MV-4-11 (cell line): ENCODE results near the gene CCR5AS.
A peak's percentile ranks its signal among the peaks of the same experiment; 100 is the strongest.
"Not testable (repeated sequence)": the region's sequence is repeated elsewhere in the genome, so short reads cannot be mapped to it uniquely, and the experiment has no call there.

ENCODE experiments used
- DNase-seq: peaks from one replicate; lab custom pipeline; 2025; lab: John Stamatoyannopoulos, UW

CCR5AS gene

DNA sequence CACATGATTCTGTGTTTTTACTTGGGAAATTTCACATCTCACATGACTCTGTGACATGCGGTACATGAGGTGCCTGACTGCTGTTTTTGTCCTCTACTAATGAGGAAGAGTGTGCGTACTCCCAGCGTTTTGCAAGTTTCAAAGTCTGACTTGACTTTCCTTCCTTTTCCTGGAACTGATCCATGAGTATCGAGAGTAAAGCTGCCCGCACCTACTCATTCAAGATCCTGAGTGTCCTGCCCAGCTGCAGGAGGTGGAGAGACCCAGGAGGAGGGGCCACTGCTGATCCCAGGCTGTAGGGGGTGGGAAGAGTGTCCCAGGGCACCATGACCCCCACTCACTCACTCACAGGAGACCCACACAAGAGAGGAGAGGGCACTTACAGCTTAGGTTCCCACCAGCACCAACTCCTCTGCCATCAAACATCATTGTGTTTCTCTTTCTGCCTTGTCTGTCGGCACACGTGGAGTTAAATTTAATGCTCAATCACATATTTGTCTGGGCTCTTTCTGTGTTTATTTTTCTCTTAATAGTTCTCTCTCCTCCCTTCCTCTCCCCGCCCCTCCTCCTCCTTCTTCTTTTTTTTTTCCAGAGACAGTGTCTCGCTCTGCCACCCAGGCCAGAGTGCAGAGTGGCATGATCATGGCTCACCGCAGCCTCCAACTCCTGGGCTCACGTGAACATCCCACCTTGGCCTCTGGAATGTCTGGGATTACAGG is 1.4 kb downstream of the CCR5AS start:
- no peak for DNase-seq

DNA sequence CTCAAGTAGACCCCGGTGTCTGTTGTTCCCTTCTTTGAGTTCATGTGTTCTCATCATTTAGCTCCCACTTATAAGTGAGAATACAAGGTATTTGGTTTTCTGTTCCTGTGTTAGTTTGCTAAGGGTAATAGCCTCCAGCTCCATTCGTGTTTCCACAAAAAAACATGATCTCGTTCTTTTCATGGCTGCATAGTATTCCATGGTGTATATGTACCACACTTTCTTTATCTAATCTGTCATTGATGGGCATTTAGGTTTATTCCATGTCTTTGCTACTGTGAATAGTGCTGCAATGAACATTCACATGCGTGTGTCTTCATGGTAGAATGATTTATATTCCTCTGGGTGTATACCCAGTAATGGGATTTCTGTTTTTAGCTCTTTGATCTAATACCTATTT is 4.0 kb downstream of the CCR5AS start:
- DNase-seq = not testable (repeated sequence)

DNA sequence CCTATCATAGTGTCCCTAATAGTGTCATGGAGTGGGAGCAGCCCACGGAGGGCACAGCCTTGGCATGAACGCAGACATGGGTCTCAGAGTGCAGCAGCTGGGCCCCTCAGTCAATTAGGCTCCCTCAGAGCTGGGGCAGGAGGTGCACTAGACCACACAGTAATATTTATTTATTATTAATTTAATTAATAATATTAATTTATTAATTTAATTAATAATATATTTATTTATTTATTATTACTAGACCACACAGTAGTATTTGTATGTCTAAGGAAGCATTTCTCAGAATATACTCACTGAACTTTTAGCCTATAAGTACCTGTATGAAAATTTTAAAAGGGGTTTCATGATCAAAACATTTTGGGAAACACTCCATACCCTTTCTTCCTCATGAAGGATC is 5.3 kb downstream of the CCR5AS start:
- no peak for DNase-seq

DNA sequence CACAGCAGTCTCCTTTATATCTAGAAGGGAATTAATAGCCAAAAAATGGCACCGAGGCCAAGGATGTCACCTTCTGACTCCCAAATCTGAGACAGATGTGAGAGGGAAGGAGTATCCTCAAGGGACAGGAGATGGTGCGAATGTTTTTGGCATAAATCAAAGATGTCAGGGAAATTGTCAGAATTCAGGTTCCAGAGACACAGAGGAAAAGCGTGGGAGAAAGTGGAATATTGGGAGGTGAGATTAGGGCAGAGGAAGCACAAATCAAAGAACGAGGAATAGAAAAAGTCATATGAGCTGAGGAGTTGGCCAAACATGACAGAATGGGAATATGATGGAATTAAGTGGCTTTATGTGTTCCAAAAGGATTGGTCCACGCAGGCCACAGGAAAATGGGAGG is 6.0 kb downstream of the CCR5AS start:
- no peak for DNase-seq

DNA sequence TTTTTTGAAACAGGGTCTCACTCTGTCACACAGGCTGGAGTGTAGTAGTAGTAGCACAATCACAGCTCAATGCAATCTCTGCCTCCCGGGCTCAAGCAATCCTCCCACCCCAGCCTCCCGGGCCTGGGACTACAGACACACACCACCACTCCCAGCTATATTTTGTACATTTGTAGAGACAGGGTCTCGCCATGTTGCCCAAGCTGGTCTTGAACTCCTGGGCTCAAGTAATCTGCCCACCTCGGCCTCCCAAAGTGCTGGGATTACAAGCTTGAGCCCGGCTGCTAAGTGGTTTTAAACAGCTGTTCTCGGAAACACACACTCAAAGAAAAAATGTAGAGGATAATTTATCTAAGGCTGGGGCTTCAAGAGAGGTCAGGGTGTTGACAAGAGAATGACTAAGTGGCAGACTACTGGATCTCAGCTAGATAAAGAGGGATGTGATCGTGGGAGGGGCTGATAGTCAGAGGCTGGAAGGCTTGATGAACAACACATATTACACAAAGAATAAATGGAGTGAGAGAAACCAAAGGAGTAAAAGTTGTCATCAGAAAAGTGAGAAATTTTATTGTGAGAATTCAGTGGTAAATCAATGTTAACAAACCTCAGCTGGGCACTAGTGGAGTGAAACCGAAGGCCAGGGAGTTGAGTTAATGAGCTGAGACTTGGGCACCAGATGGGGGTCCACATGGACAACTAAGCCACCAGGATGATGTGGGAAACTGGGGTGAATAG is 6.7 kb downstream of the CCR5AS start:
- DNase-seq = no peak

DNA sequence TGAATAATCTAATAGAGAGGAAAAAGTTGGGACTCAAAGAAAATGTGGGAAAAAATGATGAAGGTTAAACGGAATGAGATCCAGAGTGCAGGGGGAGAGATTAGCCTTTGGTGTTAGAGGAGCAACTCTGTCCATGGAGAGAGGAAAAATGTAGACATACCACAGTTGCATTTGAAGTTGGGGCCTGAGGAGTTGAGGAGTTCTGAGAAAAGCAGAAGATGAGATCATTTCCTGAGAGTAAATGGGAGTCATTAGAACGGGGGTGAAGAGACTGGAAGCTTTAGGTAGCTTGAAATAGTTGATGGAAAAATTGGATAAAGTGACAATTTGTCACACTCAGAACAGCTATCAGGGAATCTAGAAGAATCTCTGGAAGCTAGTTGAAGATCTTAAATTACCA is 7.3 kb downstream of the CCR5AS start:
- peak; percentile 23 for DNase-seq

DNA sequence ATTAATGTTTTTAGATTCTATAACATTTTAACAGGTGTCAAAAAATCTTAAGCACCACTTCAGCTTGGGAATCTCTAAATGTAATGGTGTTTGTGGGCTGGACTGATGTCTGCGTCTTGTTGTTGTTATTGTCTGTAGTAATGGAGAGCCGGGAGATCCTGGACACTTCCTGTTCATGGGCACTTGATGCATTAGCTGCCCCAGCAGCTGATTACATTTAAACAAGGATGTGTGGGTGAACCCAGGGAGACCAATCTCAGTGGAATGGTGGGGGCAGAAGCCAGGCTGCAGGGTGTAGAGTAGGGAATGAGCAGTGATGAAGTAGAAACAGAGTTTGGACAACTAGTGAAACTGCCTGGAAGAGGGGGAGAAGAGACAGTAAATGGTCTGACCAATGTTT is 7.8 kb downstream of the CCR5AS start:
- no peak for DNase-seq

DNA sequence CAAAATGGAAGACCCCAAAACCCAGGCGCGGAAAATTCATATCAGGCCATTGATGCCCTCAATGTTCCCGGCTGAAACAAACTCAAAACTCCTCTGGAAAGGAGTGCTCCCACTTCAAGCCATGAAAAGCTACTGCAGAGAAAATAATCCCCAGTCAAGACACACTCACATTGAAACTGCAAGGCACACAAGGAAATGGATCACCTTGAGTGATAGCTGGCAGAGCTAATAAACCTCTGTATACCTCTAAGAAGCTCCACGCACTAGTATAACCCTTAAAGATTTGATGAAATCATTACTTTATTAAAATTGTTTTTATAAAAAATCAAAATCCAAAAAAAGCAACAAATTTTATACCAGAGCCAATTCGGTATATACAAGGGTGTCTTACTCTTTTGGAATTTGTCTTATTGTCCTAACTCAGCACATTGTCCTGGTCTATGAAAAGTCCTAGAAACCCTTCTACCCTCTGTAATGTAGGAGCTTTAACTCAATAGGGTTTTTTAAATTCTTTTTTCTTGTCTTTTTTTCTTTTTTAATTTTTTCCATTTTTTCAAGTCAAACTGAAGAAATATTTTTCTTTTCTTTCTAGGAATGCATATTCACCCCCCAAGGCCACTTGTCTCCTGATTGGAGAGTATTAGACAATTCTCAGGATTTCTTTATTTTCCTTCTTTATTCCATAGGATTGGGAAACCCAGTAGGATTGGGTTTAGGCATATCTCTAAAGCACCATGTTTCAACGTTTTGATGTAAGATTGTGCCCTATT is 8.5 kb downstream of the CCR5AS start:
- no peak for DNase-seq

DNA sequence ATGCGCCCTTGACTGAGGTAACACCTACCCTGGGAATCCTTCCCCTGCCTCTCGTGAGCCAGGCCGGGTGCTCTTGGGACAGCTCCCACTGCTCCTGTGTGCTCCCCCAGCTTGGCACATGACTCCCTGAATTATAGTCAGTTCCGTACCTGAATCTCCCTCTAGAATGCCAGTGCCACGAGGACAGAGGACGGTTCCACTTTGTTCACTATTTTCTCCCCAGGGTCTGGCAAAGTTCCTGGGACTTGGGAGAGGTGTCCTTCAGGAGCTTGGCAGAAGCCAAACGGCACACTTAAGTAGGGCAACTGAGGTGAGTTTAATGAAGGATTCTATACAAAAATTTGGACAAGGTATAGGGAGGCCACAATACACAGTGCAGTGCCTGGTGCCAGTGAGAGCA is 9.8 kb downstream of the CCR5AS start:
- DNase-seq = no peak

DNA sequence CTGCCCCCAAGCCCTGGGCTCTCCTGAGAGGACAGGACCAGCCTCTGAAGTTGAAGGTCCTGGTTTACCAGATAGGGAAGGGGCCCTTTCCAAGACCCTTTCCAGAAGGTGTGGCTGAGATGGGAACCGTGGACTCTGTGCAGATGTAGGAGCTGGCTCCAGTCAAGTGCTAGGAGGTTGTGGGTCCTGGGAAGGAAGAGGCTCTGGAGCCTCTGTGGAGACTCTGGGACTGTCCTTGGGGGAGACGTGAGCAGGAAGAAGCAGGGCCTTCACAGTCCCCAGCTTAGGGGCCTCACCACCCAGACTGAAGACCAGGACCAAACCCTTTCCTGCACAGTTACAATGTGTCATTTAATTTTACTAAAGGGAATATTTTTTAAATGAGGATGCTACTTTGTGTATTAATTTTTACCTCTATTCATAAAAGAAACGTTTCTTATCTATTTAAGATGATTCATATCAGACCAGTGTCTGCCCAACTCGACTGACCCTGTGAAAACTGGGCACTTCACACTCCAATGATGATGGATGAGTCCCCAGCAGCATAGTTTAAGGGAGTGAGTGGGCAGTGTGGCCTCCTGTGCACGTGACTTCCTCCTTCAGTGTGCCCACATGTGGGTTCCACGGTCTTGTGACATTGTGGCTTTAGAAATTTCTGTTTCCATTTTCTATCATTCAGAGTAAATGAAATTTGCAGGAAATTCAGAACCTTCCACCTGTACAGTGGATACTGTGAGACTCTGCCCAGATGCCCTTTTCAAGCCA is 10.9 kb downstream of the CCR5AS start:
- peak; percentile 84 for DNase-seq

DNA sequence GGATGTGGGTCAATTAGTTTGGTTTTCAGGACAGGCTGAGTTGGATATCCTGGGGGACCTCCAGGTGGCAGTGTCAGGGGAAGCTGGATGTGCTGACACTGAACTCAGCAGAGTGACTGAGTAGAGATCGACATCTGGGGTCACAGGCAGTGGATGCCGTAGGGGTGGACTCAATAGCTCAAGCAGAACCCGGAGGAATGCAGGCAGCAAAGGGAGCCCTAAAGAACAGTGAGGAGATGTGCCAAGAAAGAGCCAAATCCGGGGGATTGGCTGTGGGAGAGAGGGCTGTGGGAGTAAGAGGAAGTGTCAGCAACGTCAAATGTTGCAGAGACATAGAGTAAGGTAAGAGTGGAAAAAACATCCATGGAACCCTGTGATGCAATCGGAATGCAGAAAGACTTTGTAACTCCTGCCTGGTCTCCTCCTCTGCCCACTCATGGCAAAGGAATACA is 11.6 kb downstream of the CCR5AS start:
- peak; percentile 70 for DNase-seq

DNA sequence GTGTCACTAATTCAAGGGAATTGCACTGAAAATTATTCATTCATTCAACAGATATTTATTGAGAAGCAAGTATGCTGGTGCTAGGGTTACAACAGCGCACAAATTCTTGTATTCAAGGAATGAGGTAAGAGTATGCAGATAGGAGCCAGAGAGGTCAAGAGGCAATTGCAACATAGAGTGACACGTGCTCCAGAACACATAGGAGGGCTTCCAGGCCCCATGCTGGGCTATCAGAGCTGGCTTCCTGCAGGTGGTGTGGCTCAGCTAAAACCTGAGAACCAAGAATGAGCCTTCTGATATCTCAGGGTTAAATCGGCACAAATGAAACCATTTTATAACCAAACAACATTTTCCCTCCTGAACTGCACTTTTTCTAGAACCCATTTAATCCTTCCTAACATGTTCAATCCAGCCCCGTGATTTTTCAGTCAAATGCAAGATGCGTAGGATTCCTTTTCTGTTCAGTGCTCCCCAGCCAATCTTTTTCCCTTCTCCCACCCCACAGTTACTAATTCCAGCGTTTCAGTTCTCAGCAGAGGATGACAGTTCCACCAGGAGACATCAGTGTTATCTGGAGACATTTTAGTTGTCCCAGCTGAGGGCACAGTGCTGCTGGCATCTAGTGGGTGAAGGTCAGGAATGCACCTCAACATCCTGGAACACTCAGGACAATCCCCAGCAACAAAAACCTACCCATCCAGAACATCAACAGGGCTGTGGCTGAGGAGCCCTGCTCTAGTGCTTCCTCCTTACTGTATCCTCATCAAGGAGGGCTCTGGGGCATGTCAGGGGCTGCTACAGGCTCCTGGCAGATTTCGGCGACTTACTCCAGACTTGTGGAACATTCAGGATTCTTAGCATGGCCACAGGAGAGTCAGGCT is 13.1 kb downstream of the CCR5AS start:
- peak; percentile 85 for DNase-seq

DNA sequence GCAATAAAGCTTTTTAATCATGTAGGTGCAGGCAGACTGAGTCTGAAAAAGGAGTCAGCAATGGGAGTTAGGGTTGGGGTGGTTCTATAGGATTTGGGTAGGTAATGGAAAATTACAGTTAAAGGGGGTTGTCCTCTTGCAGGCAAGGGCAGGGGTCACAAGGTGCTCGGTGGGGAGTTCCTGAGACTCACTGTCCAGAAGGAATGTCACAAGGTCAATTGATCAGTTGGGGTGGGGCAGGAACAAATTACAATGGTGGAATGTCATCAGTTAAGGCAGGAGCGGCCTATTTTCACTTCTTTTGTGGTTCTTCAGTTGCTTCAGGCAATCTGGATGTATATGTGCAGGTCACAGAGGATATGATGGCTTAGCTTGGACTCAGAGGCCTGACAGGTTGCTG is 13.9 kb downstream of the CCR5AS start:
- no peak for DNase-seq

DNA sequence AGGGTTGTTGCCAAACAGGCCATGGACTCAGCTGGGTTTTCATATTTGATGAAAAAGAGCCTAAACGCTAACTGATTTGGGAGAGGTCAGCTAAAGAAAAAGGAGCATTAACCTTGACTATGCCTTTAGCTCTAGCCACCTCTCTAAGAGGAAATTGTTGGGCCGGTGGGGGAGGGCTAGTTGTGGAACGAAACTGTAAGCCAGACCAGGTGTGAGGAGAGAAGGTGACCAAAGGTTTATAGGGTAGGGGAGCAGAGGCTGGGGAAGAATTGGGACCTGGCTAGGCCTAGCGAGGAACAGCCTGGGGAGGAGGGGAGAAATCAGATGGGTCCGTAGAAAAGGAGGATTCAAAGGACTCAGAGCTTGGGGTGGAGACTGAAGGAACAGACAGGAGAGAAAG is 15.3 kb downstream of the CCR5AS start:
- not testable (repeated sequence) for DNase-seq

DNA sequence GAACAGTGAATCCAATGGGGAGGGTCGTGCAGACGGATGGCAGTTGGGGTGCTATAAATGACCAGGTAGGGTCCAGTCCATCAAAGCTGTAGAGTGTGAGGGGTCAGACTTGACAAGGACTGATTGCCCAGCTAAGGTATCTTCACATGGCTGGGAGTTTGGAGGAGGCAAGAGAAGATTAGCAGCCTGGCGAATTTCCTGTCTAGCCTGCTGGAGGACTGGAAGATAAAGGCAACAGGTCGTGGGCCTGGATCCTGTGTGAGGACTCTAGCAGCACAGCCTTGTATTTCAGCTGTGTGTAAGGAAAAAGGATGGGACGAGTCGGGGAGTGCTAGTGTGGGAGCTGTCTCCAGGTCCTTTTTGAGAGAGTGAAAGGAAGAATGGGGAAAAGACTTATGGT is 17.6 kb downstream of the CCR5AS start:
- DNase-seq = no peak

DNA sequence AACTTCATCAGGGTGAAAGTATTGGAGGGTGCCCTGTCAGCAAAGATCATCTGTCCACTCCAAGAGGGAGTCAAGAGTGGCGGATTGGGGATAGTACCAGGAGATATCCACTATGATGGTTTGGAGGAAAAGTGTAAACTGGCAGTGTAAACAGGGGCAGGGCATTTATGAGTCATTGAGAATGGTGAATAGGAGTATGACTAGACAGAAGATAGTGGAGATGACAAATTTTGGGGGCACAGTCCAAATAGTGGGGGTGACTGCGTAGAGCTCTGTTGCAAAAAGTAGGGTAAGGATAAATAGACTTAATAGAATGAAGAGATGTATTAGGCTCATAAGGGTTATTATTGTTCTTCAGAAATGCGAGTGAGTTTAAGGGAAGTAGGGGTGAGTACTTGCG is 18.0 kb downstream of the CCR5AS start:
- not testable (repeated sequence) for DNase-seq

DNA sequence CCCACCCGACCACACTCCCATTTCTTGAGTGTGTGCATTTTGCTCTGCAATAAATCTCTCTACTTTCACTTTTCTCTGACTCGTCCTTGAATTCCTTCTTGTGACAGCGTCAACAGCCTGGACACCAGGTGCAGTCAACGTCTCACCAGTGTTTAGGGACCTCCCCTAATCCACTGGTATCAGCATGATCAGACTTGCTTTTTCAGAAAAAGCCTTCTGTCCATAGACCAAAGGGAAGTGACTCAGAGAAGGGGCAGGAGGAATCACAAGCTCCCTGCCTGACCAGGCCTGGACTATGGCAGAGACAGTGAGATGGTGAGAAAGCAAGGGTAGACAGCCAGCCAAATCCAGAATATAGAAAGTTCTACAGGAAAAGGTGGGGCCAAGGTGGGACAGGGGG is 20.7 kb downstream of the CCR5AS start:
- DNase-seq = peak; percentile 74

DNA sequence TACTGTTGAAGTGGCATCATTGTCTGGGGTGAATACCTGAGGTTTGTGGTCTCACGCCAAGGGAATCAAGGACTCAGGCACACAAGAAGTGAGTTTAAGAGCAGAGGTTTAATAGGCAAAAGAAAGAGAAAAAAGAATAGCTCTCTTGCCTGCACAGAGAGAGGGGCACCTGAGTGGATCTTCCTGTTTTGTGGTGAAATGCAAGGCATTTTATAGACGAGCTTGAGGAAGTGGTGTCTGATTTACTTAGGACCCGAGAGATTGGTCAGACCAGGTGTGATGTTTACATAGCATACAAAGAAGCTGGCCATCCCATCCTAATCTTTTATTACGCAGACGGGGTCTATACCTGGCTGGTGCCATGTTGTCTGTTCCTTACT is 22.9 kb downstream of the CCR5AS start:
- DNase-seq = peak; percentile 28

DNA sequence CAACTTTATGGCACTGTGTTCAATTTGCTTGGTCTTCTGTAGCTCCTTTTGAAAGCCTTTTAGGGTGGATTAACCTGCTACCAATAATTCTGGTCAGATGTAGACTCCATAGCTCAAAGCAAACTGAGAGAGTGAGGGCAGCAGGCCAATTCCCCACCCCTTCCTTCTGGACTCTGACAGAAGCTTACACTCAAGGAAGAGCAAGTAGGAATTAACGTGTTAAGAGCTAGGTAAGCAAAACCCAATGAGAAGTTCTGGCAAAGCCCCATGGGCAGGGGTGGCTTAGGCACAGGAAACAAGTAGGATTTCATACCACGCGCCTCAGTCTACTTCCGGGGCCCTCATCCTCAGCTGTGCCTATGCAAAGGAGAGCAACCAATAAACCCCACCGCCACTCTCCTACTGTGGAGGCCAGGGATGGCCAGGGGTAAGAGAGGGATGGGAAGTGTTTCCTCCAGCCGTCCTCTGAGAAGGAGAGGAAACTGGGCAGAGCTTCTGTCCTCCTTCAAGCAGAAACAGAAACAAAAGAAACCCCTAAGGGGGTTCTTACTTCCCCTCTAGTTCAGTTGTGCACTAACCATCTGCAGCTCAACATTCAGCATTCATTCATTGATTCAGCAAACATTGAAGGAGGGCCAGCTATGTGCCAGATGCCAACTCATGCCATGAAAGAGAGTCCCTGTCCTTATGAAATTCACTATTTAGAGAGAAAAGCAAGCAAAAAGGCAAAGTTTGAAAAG is 23.5 kb downstream of the CCR5AS start:
- DNase-seq = peak; percentile 45

DNA sequence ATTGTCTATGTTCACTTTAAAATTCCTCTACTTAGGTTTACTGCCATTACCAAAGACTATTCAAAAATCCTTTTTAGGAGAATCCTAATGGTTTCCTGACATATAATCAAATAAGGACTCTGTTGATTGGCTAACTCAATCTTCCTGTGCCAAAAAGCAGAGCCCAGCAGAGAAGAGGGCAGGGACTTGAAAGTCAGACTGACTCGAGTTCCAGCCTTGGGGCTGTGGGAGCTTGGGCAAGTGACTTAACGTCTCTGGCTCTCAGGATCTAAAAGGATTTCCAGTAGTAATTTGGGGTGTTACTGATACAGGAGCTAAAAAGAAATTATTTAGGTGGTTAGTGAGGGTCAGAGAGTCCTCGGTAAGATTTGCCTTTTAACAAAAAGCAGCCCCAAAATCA is 25.2 kb downstream of the CCR5AS start:
- no peak for DNase-seq
